ENCODE measurements around the gene ST7. TPM values are rescaled to one million over a fixed set of nuclear protein-coding genes. Genes with fewer than 3 reads are reported as not detected.
A peak's percentile ranks its signal among the peaks of the same experiment; 100 is the strongest.

ST7 gene
- total and polyA plus RNA-seq, 2 of the 13 experiments (the other 11 are each of a cell fraction or from before 2014, with no cell fraction given), result 17.3 to 23.5 TPM

DNA sequence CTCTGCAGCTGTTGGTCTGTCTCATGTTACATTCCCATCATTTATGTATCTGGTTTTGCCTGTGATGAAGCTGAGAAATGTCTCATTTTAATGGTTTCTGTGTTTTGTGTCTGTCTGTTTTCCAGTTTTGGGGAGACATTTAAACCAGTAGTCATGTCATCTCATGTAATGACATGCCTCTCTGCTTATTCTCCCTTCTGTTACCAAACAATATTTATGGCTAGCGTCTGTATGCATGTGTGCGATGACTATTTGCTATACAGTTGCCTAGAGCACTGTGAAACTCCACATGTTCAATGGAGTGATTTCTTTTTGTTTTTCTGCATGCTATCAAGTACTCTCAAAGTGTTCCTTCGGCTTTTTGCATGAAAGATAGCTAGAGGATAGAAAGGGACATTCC, 132.0 kb downstream of the ST7 start:
- no peak overlapping the region for H3K4me3 ChIP-seq (replicated peaks in 1 of 3; ENCODE audit: insufficient read depth in 1 of 3, low read depth in 2 of 3, low read length in 3 of 3)
- intact Hi-C loops (cut with micrococcal nuclease; ENCODE audit: unreplicated experiment) (no loop called here), in situ Hi-C loops (cut with HindIII; ENCODE audit: extremely low pct_ligation_motif_present, low pct_unique_long_range_greater_than_20kb) (no loop called here)
- no peak for ATAC-seq
- no peaks in the 10 kb centered on the region for H3K79me2 ChIP-seq (ENCODE audit: insufficient read depth, low read length)
- ChIA-PET POLR2A (no interaction called here), CTCF (ENCODE audit: low intra/inter-chr PET ratio, low total read pairs) (no interaction called here)
- BruUV-seq (replicated peaks), result no TSS peak
- H3K36me3 ChIP-seq (replicated peaks in 1 of 2; ENCODE audit: control insufficient read depth in 1 of 2, insufficient read depth in 2 of 2, low read length in 2 of 2), result no peaks in the 10 kb centered on the region
- no peaks in the 10 kb centered on the region for H4K20me1 ChIP-seq (ENCODE audit: insufficient read depth, low read length)
- no peak overlapping the region for H3K27ac ChIP-seq (ENCODE audit: extremely low read length, insufficient read depth, low read length)
- H3K4me1 ChIP-seq (ENCODE audit: insufficient read depth, low read length), result peaks cover 7% of the 10 kb centered on the region; the same call in 1 of the 2 replicates
- no peak overlapping the region for H3K9ac ChIP-seq (ENCODE audit: insufficient read depth, low read depth, low read length)
- no peaks in the 10 kb centered on the region for H3K9me3 ChIP-seq (ENCODE audit: low read length)
- H2AFZ ChIP-seq (ENCODE audit: low read length), result no peak overlapping the region
- no peak for TF ChIP-seq ZNF598 (CRISPR knock-in tag; IDR thresholded peaks at IDR 0.05; ENCODE audit: borderline replicate concordance)
- no peaks in the 10 kb centered on the region for H3K27me3 ChIP-seq (ENCODE audit: control insufficient read depth in 1 of 2, insufficient read depth in 2 of 2, low read length in 2 of 2)
- H3K4me2 ChIP-seq (ENCODE audit: low read depth, low read length), result no peak overlapping the region
- WGBS (ENCODE audit: low lambda C conversion rate), result 100% methylated on average over 3 of the region's 3 CpGs
- DNase-seq (ENCODE audit: low spot score), result no peak
- FAIRE-seq, result no peak

DNA sequence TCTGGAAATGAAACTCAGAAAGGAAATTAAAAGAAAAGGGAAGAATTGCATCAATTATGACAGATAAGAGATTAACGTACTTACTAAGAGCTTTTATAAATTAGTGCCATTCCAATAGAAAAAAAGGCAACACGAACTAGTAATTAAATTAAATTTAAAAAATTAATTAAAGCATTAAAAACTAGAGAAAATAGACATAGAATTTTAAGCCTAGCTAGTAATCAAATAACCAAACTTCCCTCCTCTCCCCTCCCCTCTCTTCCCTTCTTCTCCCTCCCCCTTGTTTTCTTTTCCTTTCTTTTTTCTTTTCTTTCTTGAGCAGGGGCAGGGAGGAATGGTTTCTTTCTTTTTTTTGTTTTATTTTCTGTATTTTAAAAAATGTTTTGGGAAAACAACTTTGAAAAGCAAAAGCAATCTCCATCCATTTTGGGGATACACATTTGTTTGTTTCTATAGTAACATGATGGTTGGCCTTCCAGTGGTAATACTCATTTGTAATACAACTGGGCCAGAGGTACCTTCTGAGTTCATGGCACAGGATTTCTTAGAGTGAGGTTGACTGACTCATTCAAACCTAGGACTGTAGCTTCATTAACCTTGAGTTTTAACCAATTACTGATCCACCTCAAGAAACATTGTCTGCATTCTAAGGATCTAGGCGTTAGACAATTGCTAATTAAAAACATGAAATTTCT, 132.6 kb downstream of the ST7 start:
- intact Hi-C loops (cut with micrococcal nuclease; ENCODE audit: unreplicated experiment) (no loop called here), in situ Hi-C loops (cut with HindIII; ENCODE audit: extremely low pct_ligation_motif_present, low pct_unique_long_range_greater_than_20kb) (no loop called here)
- Histone ChIP-seq H4K20me1 (ENCODE audit: insufficient read depth, low read length) (no peaks in the 10 kb centered on the region), H3K36me3 (replicated peaks in 1 of 2; ENCODE audit: control insufficient read depth in 1 of 2, insufficient read depth in 2 of 2, low read length in 2 of 2) (no peaks in the 10 kb centered on the region), H3K9ac (ENCODE audit: insufficient read depth, low read depth, low read length) (no peak overlapping the region), H3K4me2 (ENCODE audit: low read depth, low read length) (no peak overlapping the region), H3K79me2 (ENCODE audit: insufficient read depth, low read length) (no peaks in the 10 kb centered on the region), H3K9me3 (ENCODE audit: low read length) (no peaks in the 10 kb centered on the region), H2AFZ (ENCODE audit: low read length) (no peak overlapping the region), H3K27ac (ENCODE audit: extremely low read length, insufficient read depth, low read length) (no peak overlapping the region), H3K4me3 (replicated peaks in 1 of 3; ENCODE audit: insufficient read depth in 1 of 3, low read depth in 2 of 3, low read length in 3 of 3) (no peak overlapping the region), H3K27me3 (ENCODE audit: control insufficient read depth in 1 of 2, insufficient read depth in 2 of 2, low read length in 2 of 2) (no peaks in the 10 kb centered on the region), H3K4me1 (ENCODE audit: insufficient read depth, low read length) (peaks cover 7% of the 10 kb centered on the region; the same call in 1 of the 2 replicates)
- no peak for TF ChIP-seq TOE1 (CRISPR knock-in tag; IDR thresholded peaks at IDR 0.05)
- no peak for TF ChIP-seq IRX3 (CRISPR knock-in tag; IDR thresholded peaks at IDR 0.05; ENCODE audit: borderline replicate concordance, low read depth)
- no peak for TF ChIP-seq ZSCAN20 (CRISPR knock-in tag; IDR thresholded peaks at IDR 0.05; ENCODE audit: borderline replicate concordance)
- TF ChIP-seq, protein P1, sequence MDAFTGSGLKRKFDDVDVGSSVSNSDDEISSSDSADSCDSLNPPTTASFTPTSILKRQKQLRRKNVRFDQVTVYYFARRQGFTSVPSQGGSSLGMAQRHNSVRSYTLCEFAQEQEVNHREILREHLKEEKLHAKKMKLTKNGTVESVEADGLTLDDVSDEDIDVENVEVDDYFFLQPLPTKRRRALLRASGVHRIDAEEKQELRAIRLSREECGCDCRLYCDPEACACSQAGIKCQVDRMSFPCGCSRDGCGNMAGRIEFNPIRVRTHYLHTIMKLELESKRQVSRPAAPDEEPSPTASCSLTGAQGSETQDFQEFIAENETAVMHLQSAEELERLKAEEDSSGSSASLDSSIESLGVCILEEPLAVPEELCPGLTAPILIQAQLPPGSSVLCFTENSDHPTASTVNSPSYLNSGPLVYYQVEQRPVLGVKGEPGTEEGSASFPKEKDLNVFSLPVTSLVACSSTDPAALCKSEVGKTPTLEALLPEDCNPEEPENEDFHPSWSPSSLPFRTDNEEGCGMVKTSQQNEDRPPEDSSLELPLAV (CRISPR knock-in tag; conservative IDR thresholded peaks at IDR 0.05; ENCODE audit: low read depth), result no peak
- no peak for TF ChIP-seq ZNF24 (IDR thresholded peaks at IDR 0.05)
- TF ChIP-seq HNRNPK (IDR thresholded peaks at IDR 0.05; ENCODE audit: low read depth, low read length, poor library complexity, severe bottlenecking), result peak; percentile 75
- TF ChIP-seq ZNF33A (CRISPR knock-in tag; IDR thresholded peaks at IDR 0.05; ENCODE audit: borderline replicate concordance), result no peak
- TF ChIP-seq ZNF547 (CRISPR knock-in tag; IDR thresholded peaks at IDR 0.05), result no peak
- no peak for ATAC-seq
- POLR2A ChIA-PET, result no interaction called here
- no TSS peak for BruUV-seq (replicated peaks)
- FAIRE-seq, result no peak
- WGBS (ENCODE audit: low lambda C conversion rate), result 91% methylated on average over 3 of the region's 3 CpGs
- no peak for DNase-seq (ENCODE audit: low spot score)
- CTCF ChIA-PET (ENCODE audit: low intra/inter-chr PET ratio, low total read pairs), result no interaction called here
